ENCODE results near the gene STK10. TPM values are rescaled to one million over a fixed set of nuclear protein-coding genes. Genes with fewer than 3 reads are reported as not detected.
"Not testable (repeated sequence)": the region's sequence is repeated elsewhere in the genome, so short reads cannot be mapped to it uniquely, and the experiment has no call there.

Gene STK10
- total RNA-seq, 4 donors from 2014 or later: 5.4 to 18.3 (median 5.7) TPM

- TF ChIP-seq POLR2A (IDR thresholded peaks at IDR 0.05) (no peak), CTCF (IDR thresholded peaks at IDR 0.05 in 4 of 5, conservative IDR thresholded peaks at IDR 0.05 in 1 of 5) (no peak)
- intact Hi-C loops (cut with DNase I; ENCODE audit: low total_unique reads): no loop called here
- Histone ChIP-seq H3K27ac (no peak overlapping the region), H3K9me3 (no peaks in the 10 kb centered on the region), H3K4me3 (no peak overlapping the region), H3K36me3 (peaks cover 0 to 6% of the 10 kb centered on the region in 2 donors), H3K27me3 (no peaks in the 10 kb centered on the region), H3K4me1 (no peaks in the 10 kb centered on the region)
- no peak for ATAC-seq
- DNase-seq: no peak
- in situ Hi-C loops (cut with MboI; ENCODE audit: low sequenced_read_pairs in 4 of 4): no loop called here
These were observed 28.3 kb upstream of the STK10 start for GRCh38 chr5:172216345-172216744.

- H3K36me3 ChIP-seq: peaks cover 0 to 11% of the 10 kb centered on the region in 2 donors
- H3K4me1 ChIP-seq: no peaks in the 10 kb centered on the region
- no peak for DNase-seq
- in situ Hi-C loops (cut with MboI; ENCODE audit: low sequenced_read_pairs in 4 of 4): no loop called here
- H3K27ac ChIP-seq: no peak overlapping the region
- H3K27me3 ChIP-seq: no peaks in the 10 kb centered on the region
- intact Hi-C loops (cut with DNase I; ENCODE audit: low total_unique reads): no loop called here
- H3K4me3 ChIP-seq: no peak overlapping the region
- TF ChIP-seq CTCF (IDR thresholded peaks at IDR 0.05 in 4 of 5, conservative IDR thresholded peaks at IDR 0.05 in 1 of 5) (no peak), POLR2A (IDR thresholded peaks at IDR 0.05) (no peak)
- no peak for ATAC-seq
- no peaks in the 10 kb centered on the region for H3K9me3 ChIP-seq
These were observed 25.1 kb upstream of the STK10 start for GRCh38 chr5:172213126-172213525.

DNA sequence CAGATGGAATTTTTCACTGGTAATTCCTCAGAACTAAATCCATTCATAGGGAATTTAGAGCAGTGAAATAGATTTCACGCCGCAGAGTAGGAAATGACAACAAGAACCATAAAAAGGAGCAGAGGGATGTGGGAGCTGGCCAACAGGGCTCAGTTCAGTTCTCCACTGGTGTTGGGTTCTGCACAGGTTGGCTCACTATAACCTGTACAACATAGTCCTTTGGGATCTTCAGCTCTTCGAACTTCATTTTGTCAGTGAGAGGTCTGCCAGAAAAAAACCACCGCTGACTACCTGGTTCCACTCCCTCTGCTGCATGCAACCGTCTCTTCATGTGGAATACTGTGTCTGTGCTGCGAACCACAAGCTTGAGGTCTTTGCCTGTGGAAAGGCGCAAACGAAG is 23.7 kb upstream of the STK10 start:
- no peak overlapping the region for H3K27ac ChIP-seq
- TF ChIP-seq POLR2A (IDR thresholded peaks at IDR 0.05): no peak
- no peak for TF ChIP-seq CTCF (IDR thresholded peaks at IDR 0.05 in 4 of 5, conservative IDR thresholded peaks at IDR 0.05 in 1 of 5)
- H3K4me3 ChIP-seq: no peak overlapping the region
- H3K9me3 ChIP-seq: no peaks in the 10 kb centered on the region
- ATAC-seq (no peak), DNase-seq (no peak)
- H3K36me3 ChIP-seq: peaks cover 0 to 17% of the 10 kb centered on the region in 2 donors
- no peaks in the 10 kb centered on the region for H3K27me3 ChIP-seq
- in situ Hi-C loops (cut with MboI; ENCODE audit: low sequenced_read_pairs in 4 of 4) (no loop called here), intact Hi-C loops (cut with DNase I; ENCODE audit: low total_unique reads) (no loop called here)
- H3K4me1 ChIP-seq: no peaks in the 10 kb centered on the region

GRCh38 chr5:172209714-172210113 is 21.7 kb upstream of the STK10 start:
- ATAC-seq (no peak), DNase-seq (no peak)
- Histone ChIP-seq H3K4me3 (no peak overlapping the region), H3K27me3 (no peaks in the 10 kb centered on the region), H3K4me1 (no peaks in the 10 kb centered on the region), H3K9me3 (no peaks in the 10 kb centered on the region), H3K36me3 (peaks cover 0 to 17% of the 10 kb centered on the region in 2 donors), H3K27ac (no peak overlapping the region)
- in situ Hi-C loops (cut with MboI; ENCODE audit: low sequenced_read_pairs in 4 of 4) (no loop called here), intact Hi-C loops (cut with DNase I; ENCODE audit: low total_unique reads) (no loop called here)
- TF ChIP-seq CTCF (IDR thresholded peaks at IDR 0.05 in 4 of 5, conservative IDR thresholded peaks at IDR 0.05 in 1 of 5) (no peak), POLR2A (IDR thresholded peaks at IDR 0.05) (no peak)

GRCh38 chr5:172207511-172207910 is 19.5 kb upstream of the STK10 start:
- in situ Hi-C loops (cut with MboI; ENCODE audit: low sequenced_read_pairs in 4 of 4): no loop called here
- intact Hi-C loops (cut with DNase I; ENCODE audit: low total_unique reads): no loop called here
- TF ChIP-seq POLR2A (IDR thresholded peaks at IDR 0.05) (no peak), CTCF (IDR thresholded peaks at IDR 0.05 in 4 of 5, conservative IDR thresholded peaks at IDR 0.05 in 1 of 5) (no peak)

DNA sequence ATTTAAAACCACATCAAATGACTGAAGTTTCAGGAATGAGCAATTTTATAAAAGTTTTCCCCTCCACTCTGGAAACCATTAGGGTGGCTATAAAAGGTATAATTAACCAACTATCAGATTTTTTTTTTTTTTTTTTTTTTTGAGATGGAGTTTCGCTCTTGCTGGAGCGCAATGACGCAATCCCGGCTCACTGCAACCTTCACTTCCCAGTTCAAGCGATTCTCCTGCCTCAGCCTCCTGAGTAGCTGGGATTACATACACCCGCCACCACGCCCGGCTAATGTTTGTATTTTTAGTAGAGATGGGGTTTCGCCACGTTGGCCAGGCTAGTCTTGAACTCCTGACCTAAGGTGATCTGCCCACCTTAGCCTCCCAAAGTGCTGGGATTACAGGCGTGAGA is 18.0 kb upstream of the STK10 start:
- H3K9me3 ChIP-seq; ATAC-seq; H3K4me1 ChIP-seq; H3K27ac ChIP-seq; DNase-seq; H3K27me3 ChIP-seq; intact Hi-C loops (cut with DNase I; ENCODE audit: low total_unique reads); H3K4me3 ChIP-seq; in situ Hi-C loops (cut with MboI; ENCODE audit: low sequenced_read_pairs in 4 of 4): not testable (repeated sequence)
- peaks cover 0 to 10% of the 10 kb centered on the region in 2 donors for H3K36me3 ChIP-seq

More at GRCh38 chr5:172207511-172207910, 19.5 kb upstream of the STK10 start:
- no peak for DNase-seq
- H3K9me3 ChIP-seq: no peaks in the 10 kb centered on the region
- no peaks in the 10 kb centered on the region for H3K27me3 ChIP-seq
- no peak for ATAC-seq
- H3K4me1 ChIP-seq: no peaks in the 10 kb centered on the region
- no peak overlapping the region for H3K4me3 ChIP-seq
- H3K27ac ChIP-seq: no peak overlapping the region
- peaks cover 0 to 10% of the 10 kb centered on the region in 2 donors for H3K36me3 ChIP-seq
